GM11168 (cell line): ENCODE measurements around the gene OR56A3.
"Not testable (repeated sequence)": the region's sequence is repeated elsewhere in the genome, so short reads cannot be mapped to it uniquely, and the experiment has no call there.

Source experiments
- in situ Hi-C: fragments of 300-500 bp; cut with MboI; formaldehyde crosslinking; loops from one replicate; pipeline ENCODE4 v1.12.0; 2022; ENCODE audit warnings: low sequenced_read_pairs; ENCODE audit not compliant: unreplicated experiment

Gene OR56A3, protein sequence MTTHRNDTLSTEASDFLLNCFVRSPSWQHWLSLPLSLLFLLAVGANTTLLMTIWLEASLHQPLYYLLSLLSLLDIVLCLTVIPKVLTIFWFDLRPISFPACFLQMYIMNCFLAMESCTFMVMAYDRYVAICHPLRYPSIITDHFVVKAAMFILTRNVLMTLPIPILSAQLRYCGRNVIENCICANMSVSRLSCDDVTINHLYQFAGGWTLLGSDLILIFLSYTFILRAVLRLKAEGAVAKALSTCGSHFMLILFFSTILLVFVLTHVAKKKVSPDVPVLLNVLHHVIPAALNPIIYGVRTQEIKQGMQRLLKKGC

DNA sequence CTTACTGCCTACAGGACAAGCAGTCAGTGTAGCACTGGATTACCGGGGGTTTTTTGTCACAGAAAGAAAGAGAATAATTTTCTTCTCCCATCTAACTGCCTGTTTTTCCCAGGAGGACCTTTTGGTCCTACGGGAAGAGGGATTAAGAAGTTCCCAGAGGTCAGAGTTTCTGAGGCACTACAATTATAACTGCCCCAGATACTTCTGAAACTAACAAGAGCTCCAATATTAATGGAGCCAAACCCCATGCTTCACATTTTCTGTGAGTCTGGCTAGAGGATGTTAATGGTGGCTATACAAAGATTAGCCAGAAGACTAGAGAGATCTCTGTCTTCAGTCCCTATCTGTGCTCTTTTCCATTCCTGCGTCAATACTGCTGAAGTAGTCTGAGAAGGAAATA lies at the start of gene OR56A3:
Gene OR56A3 (plus strand): TSS at position 301 of the 400 bp plus-strand sequence. CDS start 5,096 bp downstream, outside the sequence.
- in situ Hi-C loops: no loop called here

- in situ Hi-C loops: no loop called here
Measured at GRCh38 chr11:5892908-5893307, 49.1 kb upstream of the OR56A3 start, which contains the start of gene OR52E5. Gene OR52E5, plus strand, starts transcription at chr11:5893208. Its CDS starts 7,569 bp downstream, at chr11:5900777.

DNA sequence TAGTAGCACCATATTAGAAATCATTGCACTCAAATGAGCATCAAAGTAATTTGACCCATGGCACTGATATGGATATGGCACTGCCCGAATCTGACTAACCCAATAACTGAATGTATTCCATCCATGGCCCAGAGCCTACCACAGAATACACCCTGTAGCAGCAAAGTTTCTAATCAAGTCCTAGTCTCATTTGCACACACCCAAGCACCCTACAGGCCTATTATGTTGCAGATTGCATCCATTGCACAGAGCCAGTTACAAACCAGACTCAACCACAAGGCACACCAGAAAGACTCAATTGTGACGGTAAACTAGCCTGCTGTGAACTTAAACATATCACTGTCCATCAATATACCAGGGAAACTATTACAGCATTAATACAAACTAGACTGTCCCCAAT lies 42.5 kb upstream of the OR56A3 start:
- in situ Hi-C loops: no loop called here

DNA sequence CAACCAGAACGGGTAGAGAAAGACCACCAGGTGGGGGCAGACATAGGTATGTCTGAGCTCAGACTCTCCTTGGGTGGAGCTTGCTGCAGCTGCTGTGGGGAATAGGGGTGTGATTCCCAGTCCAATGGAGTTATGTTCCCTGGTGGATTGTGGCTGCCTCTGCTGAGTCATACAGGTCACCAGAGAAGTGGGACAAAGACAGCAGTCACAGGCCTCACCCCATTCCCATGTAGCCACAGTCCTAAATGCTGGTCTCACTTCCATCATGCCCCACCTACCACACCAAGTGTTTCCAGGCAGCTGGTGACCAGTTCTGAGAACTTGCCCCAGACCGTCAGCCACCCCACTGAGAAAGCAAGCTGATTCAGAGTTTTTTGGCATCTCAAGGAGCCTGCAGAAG lies 31.5 kb upstream of the OR56A3 start:
- in situ Hi-C loops: no loop called here

- in situ Hi-C loops: no loop called here
Measured at GRCh38 chr11:5922749-5923426, 19.2 kb upstream of the OR56A3 start.

DNA sequence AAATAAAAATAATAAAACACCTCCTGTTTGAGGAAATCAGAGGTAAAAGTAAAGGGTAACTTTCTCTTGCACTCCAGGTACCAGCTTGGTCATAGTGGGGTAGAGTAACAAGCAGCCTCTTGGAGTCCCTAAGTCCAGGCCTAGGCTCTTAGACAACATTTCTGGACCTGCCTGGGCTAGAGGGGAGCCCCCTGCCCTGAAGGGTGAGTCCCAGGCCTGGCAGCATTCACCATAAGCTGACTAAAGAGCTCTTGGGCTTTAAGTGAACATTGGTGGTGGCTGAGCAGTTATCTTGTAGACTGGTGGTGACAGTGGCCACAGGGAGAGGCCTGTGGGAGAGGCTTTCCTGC lies 18.6 kb upstream of the OR56A3 start:
- in situ Hi-C loops: no loop called here

- in situ Hi-C loops: no loop called here
Measured at GRCh38 chr11:5923794-5924193, 18.3 kb upstream of the OR56A3 start.

GRCh38 chr11:5928271-5928670 lies 13.8 kb upstream of the OR56A3 start:
- in situ Hi-C loops: no loop called here

GRCh38 chr11:5928811-5929210 lies 13.2 kb upstream of the OR56A3 start:
- in situ Hi-C loops: no loop called here

- in situ Hi-C loops: no loop called here
Measured at GRCh38 chr11:5929571-5930368, 12.3 kb upstream of the OR56A3 start.

DNA sequence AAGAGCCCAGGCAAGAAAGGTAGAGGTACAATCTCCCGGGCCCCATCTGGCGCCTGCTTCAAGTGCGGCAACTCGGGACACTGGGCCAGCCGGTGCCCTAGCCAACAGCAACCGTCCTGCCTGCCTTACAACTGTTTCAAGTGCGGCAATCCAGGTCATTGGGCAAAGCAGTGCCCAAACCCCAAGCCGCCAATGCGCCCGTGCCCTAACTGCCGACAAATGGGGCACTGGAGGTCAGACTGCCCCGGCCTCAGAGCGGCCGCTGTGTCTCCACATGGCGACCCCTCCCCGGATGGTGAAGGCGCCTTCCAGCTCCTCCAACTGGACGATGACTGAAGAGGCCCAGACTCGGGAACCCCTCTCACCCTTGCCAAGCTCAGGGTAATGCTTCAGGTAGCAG lies 11.4 kb upstream of the OR56A3 start:
- in situ Hi-C loops: no loop called here

DNA sequence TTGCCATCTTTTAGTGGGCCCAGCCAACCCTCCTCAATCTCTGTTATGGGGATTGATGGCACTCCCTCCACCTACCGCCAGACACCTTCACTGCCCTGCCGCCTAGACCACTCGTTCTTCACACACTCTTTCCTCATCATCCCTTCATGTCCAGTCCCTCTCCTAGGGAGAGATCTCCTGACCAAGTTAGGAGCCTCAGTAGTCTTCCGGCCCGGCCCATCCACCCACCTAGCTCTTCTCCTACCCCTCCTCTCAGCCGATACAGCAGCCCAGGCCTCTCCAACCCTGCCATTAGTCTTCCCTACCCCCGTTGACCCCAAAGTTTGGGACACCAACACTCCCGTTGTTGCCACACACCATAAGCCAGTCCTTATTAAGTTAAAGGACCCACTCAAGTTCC lies 11.0 kb upstream of the OR56A3 start:
- in situ Hi-C loops: no loop called here

GRCh38 chr11:5932671-5933070 lies 9.4 kb upstream of the OR56A3 start:
- in situ Hi-C loops: no loop called here

DNA sequence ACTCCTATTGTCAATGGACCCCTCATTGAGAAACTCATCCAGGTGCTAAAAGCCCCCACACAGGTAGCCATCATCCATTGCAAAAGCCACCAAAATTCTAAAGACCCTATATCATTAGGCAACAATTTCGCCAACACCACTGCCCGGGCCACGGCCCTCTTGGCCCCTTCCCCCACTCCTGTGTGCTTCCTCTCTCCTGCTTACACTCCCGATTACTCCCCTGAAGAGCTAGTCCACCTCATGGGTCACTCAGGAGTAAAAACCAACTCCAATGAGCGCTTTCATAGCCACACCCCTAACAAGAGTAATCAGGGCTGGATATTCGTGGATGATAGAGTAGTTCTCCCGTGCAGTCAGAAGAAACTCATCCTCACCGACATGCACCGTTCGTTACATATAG lies 8.9 kb upstream of the OR56A3 start:
- in situ Hi-C loops: no loop called here

- in situ Hi-C loops: no loop called here
Measured at GRCh38 chr11:5937868-5938602, 4.0 kb upstream of the OR56A3 start.

DNA sequence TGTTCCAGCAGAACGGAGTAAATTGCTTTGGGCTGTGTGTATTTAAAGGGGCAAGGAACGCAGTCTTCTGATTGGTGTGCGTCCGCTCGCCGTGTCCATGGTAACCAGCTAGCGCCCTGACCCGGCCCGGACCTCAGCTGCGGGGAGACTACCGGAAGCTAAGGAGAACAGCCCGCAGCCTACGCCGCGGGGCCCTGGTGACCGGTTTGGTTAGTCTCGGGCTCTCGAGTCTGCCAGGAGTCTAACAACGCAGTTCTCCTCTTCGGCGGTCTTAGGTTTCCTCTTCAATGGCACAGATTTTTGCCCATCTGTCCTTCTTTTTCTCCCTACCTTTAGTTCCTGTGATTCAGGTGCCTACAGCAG lies 3.5 kb upstream of the OR56A3 start:
- in situ Hi-C loops: no loop called here

DNA sequence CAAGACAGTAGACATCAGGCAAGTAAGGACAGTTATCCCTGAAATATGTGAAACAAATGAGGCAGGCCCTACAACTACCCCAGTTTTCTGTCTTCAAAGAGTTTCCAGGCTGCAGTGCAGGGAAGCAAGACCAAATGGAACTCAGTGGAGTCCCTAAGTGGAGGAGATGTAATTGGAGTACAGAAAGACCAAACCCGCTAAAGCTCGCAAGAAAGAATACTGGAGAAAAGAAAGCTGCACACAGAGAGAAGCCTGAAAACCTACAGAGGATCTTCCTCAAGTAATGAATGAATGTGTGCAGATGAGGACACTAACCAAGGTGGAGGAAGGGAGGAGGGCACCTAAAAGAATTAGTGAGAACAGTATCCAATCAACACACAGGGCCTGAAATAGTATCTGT lies 1.3 kb upstream of the OR56A3 start:
- in situ Hi-C loops: no loop called here

- in situ Hi-C loops: no loop called here
Measured at GRCh38 chr11:5955586-5955985, 13.5 kb downstream of the OR56A3 start.

GRCh38 chr11:5960704-5961320 lies 18.8 kb downstream of the OR56A3 start:
- in situ Hi-C loops: not testable (repeated sequence)

GRCh38 chr11:5966958-5967357 lies 24.9 kb downstream of the OR56A3 start:
- in situ Hi-C loops: no loop called here
